K562 (cell line): ENCODE results near the gene ASCC1. TPM values are rescaled to one million over a fixed set of nuclear protein-coding genes. Genes with fewer than 3 reads are reported as not detected.
A peak's percentile ranks its signal among the peaks of the same experiment; 100 is the strongest.

Source experiments
- ATAC-seq: fragments of 200-7000 bp; cut with Tn5 transposase; 3 replicates; pipeline ENCODE4 v1.9.1; 2020; ENCODE audit warnings: moderate library complexity
- BruUV-seq: library from RNA; stranded (reverse); fragments of 400-500 nt; replicated peaks from 2 replicates; lab custom pipeline; 2021; lab: Mats Ljungman, UMichigan
- CTCF ChIA-PET: fragments of 300-600 bp; formaldehyde crosslinking; extraction: SDS; loops from one replicate; lab custom pipeline; 2021; ENCODE audit warnings: low intra/inter-chr PET ratio; lab: Yijun Ruan, JAX
- POLR2A ChIA-PET: fragments of 300-600, 350-650 bp; sonication (Branson Sonifier 250); formaldehyde crosslinking; extraction: SDS; loops from one replicate; lab custom pipeline; 2021; ENCODE audit warnings: antibody characterized with exemption, inconsistent platforms; lab: Yijun Ruan, JAX
- DNase-seq, 4 experiments: peaks; one replicate each; pipeline versions ENCODE4 v3.0.0 to v3.0.0-alpha.2; 2011 to 2018; ENCODE audit warnings: low spot score in 3 of 4, mixed read lengths in 3 of 4; ENCODE audit errors: extremely low read depth in 1 of 4
- FAIRE-seq: peaks from 2 replicates; lab custom pipeline; 2011; peaks lifted over from hg19 to GRCh38; lab: Jason Lieb, UNC
- H2AFZ ChIP-seq: 2 replicates; pipeline ENCODE4 v1.6.0; 2011; ENCODE audit warnings: low read depth, low read length, control low read depth, inconsistent platforms
- H3K27ac ChIP-seq: fragments of 200-600 bp; 3 replicates; pipeline ENCODE4 v1.8.0; 2011; ENCODE audit warnings: low read depth, mild to moderate bottlenecking, control low read depth, inconsistent platforms, low read length, moderate library complexity, mixed read lengths; ENCODE audit errors: extremely low read depth
- H3K27me3 ChIP-seq, 2 experiments: fragments of 300-600 bp in 1 of 2; 2 replicates in 1 of 2; 3 replicates in 1 of 2; pipeline versions ENCODE4 v1.6.0 to v1.8.0; 2011; ENCODE audit warnings: inconsistent platforms in 2 of 2, low read length in 2 of 2, mild to moderate bottlenecking in 1 of 2, mixed read lengths in 1 of 2, moderate library complexity in 1 of 2; ENCODE audit not compliant: control insufficient read depth in 2 of 2, insufficient read depth in 2 of 2
- H3K36me3 ChIP-seq: fragments of 300-600 bp; 3 replicates; pipeline ENCODE4 v1.8.0; 2011; ENCODE audit warnings: mild to moderate bottlenecking, low read length, inconsistent platforms; ENCODE audit not compliant: control insufficient read depth, insufficient read depth
- H3K4me1 ChIP-seq, 2 experiments: fragments of 200-600 bp in 1 of 2; replicated peaks in 1 of 2; 2 replicates in 1 of 2; 3 replicates in 1 of 2; pipeline versions ENCODE4 v1.5.1 to v1.8.0; 2011; ENCODE audit warnings: inconsistent platforms in 2 of 2, low read length in 2 of 2, mild to moderate bottlenecking in 1 of 2, mixed read lengths in 1 of 2, moderate library complexity in 1 of 2; ENCODE audit not compliant: control insufficient read depth in 2 of 2, insufficient read depth in 2 of 2
- H3K4me2 ChIP-seq: 2 replicates; pipeline ENCODE4 v1.6.1; 2011; ENCODE audit warnings: low read length, control low read depth, inconsistent platforms, mixed read lengths; ENCODE audit not compliant: insufficient read depth
- H3K4me3 ChIP-seq: fragments of 200-600 bp; sonication (generic), shearing (Covaris generic); 2 replicates; pipeline ENCODE4 v1.5.1; 2016; ENCODE audit warnings: control low read depth, inconsistent platforms
- H3K79me2 ChIP-seq: fragments of 200-600 bp; 3 replicates; pipeline ENCODE4 v1.8.0; 2011; ENCODE audit warnings: low read length, inconsistent platforms; ENCODE audit not compliant: control insufficient read depth, insufficient read depth
- H3K9ac ChIP-seq, 2 experiments: 2 replicates each; pipeline versions ENCODE4 v1.6.0 to v1.6.1; 2011; ENCODE audit warnings: low read depth in 2 of 2, low read length in 2 of 2, control low read depth in 1 of 2, inconsistent platforms in 1 of 2, mild to moderate bottlenecking in 1 of 2, mixed read lengths in 1 of 2; ENCODE audit not compliant: insufficient read depth in 1 of 2
- H3K9me1 ChIP-seq: one replicate; pipeline ENCODE4 v1.6.0; 2011; ENCODE audit warnings: inconsistent platforms, mild to moderate bottlenecking, low read length, moderate library complexity; ENCODE audit not compliant: control insufficient read depth, insufficient read depth
- H3K9me3 ChIP-seq: replicated peaks from 2 replicates; pipeline ENCODE4 v1.5.1; 2011; ENCODE audit warnings: low read depth, low read length, inconsistent platforms; ENCODE audit not compliant: control insufficient read depth, insufficient read depth
- H4K20me1 ChIP-seq: replicated peaks from 2 replicates; pipeline ENCODE4 v1.6.1; 2011; ENCODE audit warnings: low read length, inconsistent platforms, mixed read lengths; ENCODE audit not compliant: control insufficient read depth, insufficient read depth
- CAMTA2 ChIP-seq: fragments of 250-450 bp; sonication (Bioruptor Pico); conservative IDR thresholded peaks from 2 replicates; pipeline ENCODE4 v1.5.1; 2022
- CREB1 ChIP-seq, 2 experiments: sonication (generic) in 1 of 2; formaldehyde crosslinking in 1 of 2; IDR thresholded peaks; 2 replicates each; pipeline versions ENCODE4 v1.6.1 to v1.8.0; 2012 to 2022; ENCODE audit warnings: inconsistent platforms in 1 of 2, mild to moderate bottlenecking in 1 of 2, missing genetic modification reagents in 1 of 2, moderate library complexity in 1 of 2
- GTF2B ChIP-seq: IDR thresholded peaks from 2 replicates; pipeline ENCODE4 v1.6.1; 2011; ENCODE audit not compliant: insufficient read length; ENCODE audit errors: extremely low read depth
- NBN ChIP-seq: fragments of 450-650 bp; IDR thresholded peaks from 2 replicates; pipeline ENCODE4 v1.6.1; 2016; ENCODE audit warnings: low read depth, mild to moderate bottlenecking
- NFE2 ChIP-seq: IDR thresholded peaks from 2 replicates; pipeline ENCODE4 v1.6.1; 2014; ENCODE audit warnings: antibody characterized with exemption, low read depth
- NR2C1 ChIP-seq, 2 experiments: fragments of 450-650 bp; IDR thresholded peaks; 2 replicates each; pipeline ENCODE4 v1.6.1; 2017; ENCODE audit warnings: mild to moderate bottlenecking in 2 of 2, antibody characterized with exemption in 1 of 2, inconsistent platforms in 1 of 2, missing compliant biosample characterization in 1 of 2, missing genetic modification characterization in 1 of 2
- TSHZ1 ChIP-seq: fragments of 250-450 bp; sonication (Bioruptor Pico); IDR thresholded peaks from 2 replicates; pipeline ENCODE4 v1.4.0; 2020; ENCODE audit warnings: mild to moderate bottlenecking, moderate library complexity
- ZC3H11A ChIP-seq: IDR thresholded peaks from 2 replicates; pipeline ENCODE4 v1.6.1; 2012; ENCODE audit warnings: low read depth, low read length, improper control_type of control experiment
- ZNF407 ChIP-seq: fragments of 450-650 bp; IDR thresholded peaks from 2 replicates; pipeline ENCODE4 v1.6.1; 2016; ENCODE audit warnings: low read depth
- ZNF584 ChIP-seq: fragments of 200-800 bp; sonication (Bioruptor generic); IDR thresholded peaks from 2 replicates; pipeline ENCODE4 v1.6.1; 2016; ENCODE audit warnings: low read depth, mild to moderate bottlenecking, missing genetic modification characterization, missing compliant biosample characterization
- WGBS: fragments of 100-300 bp; shearing (Covaris generic); methylation state at CpG from one replicate; pipeline ENCODE4 v1.1.6; 2016; ENCODE audit warnings: low coverage, mixed read lengths; ENCODE audit not compliant: insufficient coverage; ENCODE audit errors: missing lambda C conversion rate; 5-methylcytosine and 5-hydroxymethylcytosine counted together
- in situ Hi-C: fragments of 300-500 bp; cut with MboI; formaldehyde crosslinking; loops from 4 replicates; pipeline ENCODE4 v1.15.0; 2018; ENCODE audit warnings: inconsistent platforms, mixed read lengths
- intact Hi-C: fragments of 100-400 bp; cut with micrococcal nuclease; formaldehyde crosslinking; loops from 2 replicates; pipeline ENCODE4 v1.14.2; 2022
- polyA plus RNA-seq, 8 experiments: library from polyadenylated mRNA; depleted of rRNA in 4 of 8; stranded (reverse) in 5 of 8; unstranded in 3 of 8; fragments of >200 nt; fragmentation: Nextera tagmentation in 2 of 8; fragmentation: Illumina TruSeq in 1 of 8; extraction: Ambion mirVana in 2 of 8; extraction: Trizol in 1 of 8; gene quantifications; 2 replicates each; pipeline versions ENCODE4 v1.2.1 to v1.2.3, GENCODE V29; 2011 to 2014; ENCODE audit warnings: inconsistent platforms in 1 of 8, missing spikeins in 1 of 8
- total RNA-seq, 7 experiments: library from RNA; depleted of rRNA in 6 of 7; stranded (reverse); fragments of >200 nt in 6 of 7; fragmentation: Illumina TruSeq in 2 of 7; extraction: Trizol in 2 of 7; gene quantifications; 2 replicates each; pipeline versions ENCODE4 v1.2.1 to v1.2.3, GENCODE V29; 2011 to 2021; ENCODE audit warnings: low replicate concordance in 1 of 7

The ASCC1 gene
- total and polyA plus RNA-seq, 9 of the 15 experiments (the other 6 are each of a cell fraction or from before 2014, with no cell fraction given), result 31.7 to 73.3 (median 52.8) TPM

DNA sequence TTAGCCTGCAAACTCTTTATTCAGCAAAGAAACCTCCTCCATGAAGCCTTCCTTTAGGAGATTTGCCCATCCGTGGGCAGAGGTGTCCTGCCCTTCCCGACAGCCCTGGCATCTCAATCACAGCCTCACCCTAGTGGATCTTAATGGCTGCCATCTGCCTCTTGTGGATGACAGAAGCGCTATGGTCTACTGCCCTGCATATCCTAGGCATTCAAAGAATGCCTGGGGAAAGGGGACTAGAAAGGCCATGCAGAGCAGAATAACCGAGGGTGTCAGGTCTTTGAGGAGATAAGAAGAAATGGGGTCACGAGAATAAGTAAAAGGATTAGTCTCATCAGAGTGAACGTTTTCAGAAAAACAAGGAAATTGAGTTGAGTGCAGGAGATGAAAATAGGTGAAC lies 70.0 kb downstream of the ASCC1 start:
- in situ Hi-C loops, result no loop called here
- no peak for FAIRE-seq
- no peak overlapping the region for H3K27ac ChIP-seq
- WGBS, result 30% methylated on average over 6 of the region's 6 CpGs
- H3K79me2 ChIP-seq, result no peaks in the 10 kb centered on the region
- BruUV-seq, result no TSS peak
- H3K4me2 ChIP-seq, result no peak overlapping the region
- no peaks in the 10 kb centered on the region for H3K9me3 ChIP-seq
- H2AFZ ChIP-seq, result no peak overlapping the region
- no peaks in the 10 kb centered on the region for H4K20me1 ChIP-seq
- POLR2A ChIA-PET, result interaction anchor here (0.6 to 1.3 kb wide), 3 partner anchors 11 to 310 kb away, joined by 3 to 4 read pairs (median 3); no protein-coding TSS in a partner anchor
- TF ChIP-seq CREB1 (IDR thresholded peaks at IDR 0.05) (no peak), CREB1 (CRISPR knock-in tag; IDR thresholded peaks at IDR 0.05) (no peak), TSHZ1 (CRISPR knock-in tag) (no peak), ZC3H11A (no peak), ZNF584 (CRISPR knock-in tag) (no peak), NFE2 (no peak), NR2C1 (IDR thresholded peaks at IDR 0.05) (no peak), NR2C1 (tag; IDR thresholded peaks at IDR 0.05) (no peak), CAMTA2 (CRISPR knock-in tag) (no peak), NBN (no peak), GTF2B (no peak), ZNF407 (no peak)
- TF ChIP-seq, all 486 proteins: peak for 0
- no peak for DNase-seq
- CTCF ChIA-PET, result no interaction called here
- peak; percentile 44; the same call in 2 of the 3 replicates for ATAC-seq
- Histone ChIP-seq H3K36me3 (no peaks in the 10 kb centered on the region), H3K27me3 (no peaks in the 10 kb centered on the region), H3K4me1 (peaks cover 0 to 6% of the 10 kb centered on the region in 2 experiments; a peak in 2 of 5 replicates), H3K4me3 (no peak overlapping the region), H3K9ac (no peak overlapping the region), H3K9me1 (no peaks in the 10 kb centered on the region)
- intact Hi-C loops, result no loop called here
